Measurements from ENCODE around the gene AMBRA1.
A peak's percentile ranks its signal among the peaks of the same experiment; 100 is the strongest.
"Not testable (repeated sequence)": the region's sequence is repeated elsewhere in the genome, so short reads cannot be mapped to it uniquely, and the experiment has no call there.

AMBRA1 gene

GRCh38 chr11:46378811-46379481 lies 214.9 kb downstream of the AMBRA1 start:
- no peak for ATAC-seq

- no peak for ATAC-seq
Measured at GRCh38 chr11:46378296-46378695, 215.5 kb downstream of the AMBRA1 start.

GRCh38 chr11:46377831-46378230 lies 216.0 kb downstream of the AMBRA1 start:
- ATAC-seq, result no peak

GRCh38 chr11:46377290-46377689 lies 216.5 kb downstream of the AMBRA1 start:
- ATAC-seq, result no peak

GRCh38 chr11:46376258-46377050 lies 217.4 kb downstream of the AMBRA1 start:
- no peak for ATAC-seq

- no peak for ATAC-seq
Measured at GRCh38 chr11:46375392-46376101, 218.3 kb downstream of the AMBRA1 start.

GRCh38 chr11:46374815-46375214 lies 219.0 kb downstream of the AMBRA1 start:
- no peak for ATAC-seq

- no peak for ATAC-seq
Measured at GRCh38 chr11:46373787-46374740, 219.8 kb downstream of the AMBRA1 start.

- ATAC-seq, result not testable (repeated sequence)
Measured at GRCh38 chr11:46372501-46372900, 221.3 kb downstream of the AMBRA1 start.

- no peak for ATAC-seq
Measured at GRCh38 chr11:46372086-46372485, 221.7 kb downstream of the AMBRA1 start.

GRCh38 chr11:46371262-46371661 lies 222.6 kb downstream of the AMBRA1 start:
- not testable (repeated sequence) for ATAC-seq

GRCh38 chr11:46370253-46370652 lies 223.6 kb downstream of the AMBRA1 start:
- no peak for ATAC-seq

GRCh38 chr11:46369458-46370152 lies 224.2 kb downstream of the AMBRA1 start:
- peak; percentile 67 to 74 for ATAC-seq

- ATAC-seq, result no peak
Measured at GRCh38 chr11:46367916-46368267, 225.9 kb downstream of the AMBRA1 start.

- peak; percentile 78 to 84 for ATAC-seq
Measured at GRCh38 chr11:46367244-46367915, 226.4 kb downstream of the AMBRA1 start.

- no peak for ATAC-seq
Measured at GRCh38 chr11:46366661-46367161, 227.1 kb downstream of the AMBRA1 start.

- ATAC-seq, result no peak
Measured at GRCh38 chr11:46366260-46366659, 227.6 kb downstream of the AMBRA1 start.

- no peak for ATAC-seq
Measured at GRCh38 chr11:46364791-46365190, 229.0 kb downstream of the AMBRA1 start.

- no peak for ATAC-seq
Measured at GRCh38 chr11:46364056-46364455, 229.8 kb downstream of the AMBRA1 start.

- ATAC-seq, result no peak
Measured at GRCh38 chr11:46363455-46364005, 230.3 kb downstream of the AMBRA1 start.

GRCh38 chr11:46363031-46363407 lies 230.8 kb downstream of the AMBRA1 start:
- ATAC-seq, result no peak
